GM18861 (cell line): ENCODE data around the gene RLN3.

ENCODE experiments used
- ATAC-seq: cut with Tn5 transposase; IDR thresholded peaks from one replicate; pipeline ENCODE4 v1.9.1; 2021; ENCODE audit not compliant: unreplicated experiment

The RLN3 gene

DNA sequence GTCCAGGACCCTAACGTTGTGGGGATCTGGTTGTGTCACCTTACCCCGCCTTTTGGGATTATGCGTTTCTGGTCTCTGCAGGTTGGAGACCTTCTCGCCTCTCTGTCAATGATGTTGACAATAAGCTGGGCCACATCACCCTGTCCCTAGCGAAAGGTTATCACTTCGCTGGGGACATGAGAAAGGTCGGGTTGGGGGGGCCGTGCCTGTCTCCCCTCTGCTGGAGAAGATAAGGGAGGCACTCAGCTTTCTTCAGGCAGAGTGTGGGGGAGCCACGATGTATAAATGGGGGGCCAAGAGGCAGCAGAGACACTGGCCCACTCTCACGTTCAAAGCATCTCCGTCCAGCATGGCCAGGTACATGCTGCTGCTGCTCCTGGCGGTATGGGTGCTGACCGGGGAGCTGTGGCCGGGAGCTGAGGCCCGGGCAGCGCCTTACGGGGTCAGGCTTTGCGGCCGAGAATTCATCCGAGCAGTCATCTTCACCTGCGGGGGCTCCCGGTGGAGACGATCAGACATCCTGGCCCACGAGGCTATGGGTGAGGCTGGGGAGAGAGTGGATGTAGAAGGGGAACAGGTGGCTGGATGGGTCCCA lies at the start of gene RLN3:
RLN3 (plus strand) TSS at position 293 of the 595 bp plus-strand sequence; CDS start at position 350, 57 bp downstream.
- no peak for ATAC-seq

- no peak for ATAC-seq
Observed at GRCh38 chr19:13978351-13979243, 49.4 kb upstream of the RLN3 start.

- no peak for ATAC-seq
Observed at GRCh38 chr19:13979244-13979615, 48.7 kb upstream of the RLN3 start.

DNA sequence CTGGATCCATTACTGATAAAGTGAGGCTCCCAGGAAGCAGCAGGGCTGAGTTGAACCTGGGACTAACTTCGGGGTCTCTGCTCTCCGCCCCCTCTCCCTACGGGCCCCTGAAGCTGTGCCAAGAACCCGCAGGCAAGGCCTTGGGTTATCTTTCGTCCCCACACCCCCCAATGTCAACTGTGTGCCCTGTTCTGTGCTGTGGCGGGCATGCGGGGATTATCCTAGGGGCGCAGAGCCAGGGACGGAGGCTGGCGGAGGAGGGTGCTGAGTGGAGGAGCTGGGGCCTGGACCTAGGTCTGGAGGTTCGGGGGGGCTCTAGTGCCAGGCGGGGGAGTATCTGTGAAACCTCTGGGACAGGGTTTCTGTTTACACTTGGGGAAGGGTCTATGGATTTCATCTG lies 48.3 kb upstream of the RLN3 start:
- no peak for ATAC-seq

- ATAC-seq, result no peak
Observed at GRCh38 chr19:13980340-13980739, 47.6 kb upstream of the RLN3 start.

DNA sequence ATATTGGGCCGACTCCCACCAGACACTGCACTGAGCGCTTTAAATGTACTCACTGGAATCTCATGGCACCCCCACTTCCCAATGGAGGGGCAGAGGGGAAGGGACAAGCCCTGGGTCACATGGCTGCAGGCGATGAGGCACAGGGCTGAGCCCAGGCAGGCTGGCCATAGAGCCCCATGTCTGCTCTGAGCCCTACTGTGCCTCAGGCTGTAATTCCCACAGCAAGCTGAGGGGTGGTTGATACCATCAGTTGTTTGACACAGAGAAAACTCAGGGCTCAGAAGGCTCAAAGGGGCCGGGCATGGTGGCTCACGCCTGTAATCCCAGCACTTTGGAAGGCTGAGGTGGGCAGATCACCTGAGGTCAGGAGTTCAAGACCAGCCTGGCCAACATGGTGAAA lies 46.9 kb upstream of the RLN3 start:
- no peak for ATAC-seq

- ATAC-seq, result no peak
Observed at GRCh38 chr19:13981467-13981866, 46.5 kb upstream of the RLN3 start.

- ATAC-seq, result no peak
Observed at GRCh38 chr19:13981988-13982501, 45.9 kb upstream of the RLN3 start.

DNA sequence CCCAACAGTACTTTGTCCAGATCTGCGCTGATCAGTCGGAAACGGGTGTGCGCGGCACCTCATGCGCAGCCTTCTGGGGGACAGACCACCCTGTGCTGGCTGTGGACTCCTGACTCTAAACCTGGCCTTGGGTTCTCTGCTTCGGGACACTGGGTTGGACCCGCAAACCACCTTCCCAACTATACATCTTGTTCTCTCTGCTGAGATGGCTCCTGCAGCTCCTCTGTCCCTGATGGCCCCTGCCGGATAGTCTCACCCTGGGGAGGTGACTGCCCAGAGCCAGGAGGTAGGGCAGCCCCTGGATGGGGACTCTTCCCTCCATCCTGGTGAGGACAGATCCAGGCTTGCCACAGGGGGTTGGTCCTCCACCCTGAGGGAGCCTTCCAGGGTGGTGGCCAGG lies 45.2 kb upstream of the RLN3 start:
- ATAC-seq, result no peak

DNA sequence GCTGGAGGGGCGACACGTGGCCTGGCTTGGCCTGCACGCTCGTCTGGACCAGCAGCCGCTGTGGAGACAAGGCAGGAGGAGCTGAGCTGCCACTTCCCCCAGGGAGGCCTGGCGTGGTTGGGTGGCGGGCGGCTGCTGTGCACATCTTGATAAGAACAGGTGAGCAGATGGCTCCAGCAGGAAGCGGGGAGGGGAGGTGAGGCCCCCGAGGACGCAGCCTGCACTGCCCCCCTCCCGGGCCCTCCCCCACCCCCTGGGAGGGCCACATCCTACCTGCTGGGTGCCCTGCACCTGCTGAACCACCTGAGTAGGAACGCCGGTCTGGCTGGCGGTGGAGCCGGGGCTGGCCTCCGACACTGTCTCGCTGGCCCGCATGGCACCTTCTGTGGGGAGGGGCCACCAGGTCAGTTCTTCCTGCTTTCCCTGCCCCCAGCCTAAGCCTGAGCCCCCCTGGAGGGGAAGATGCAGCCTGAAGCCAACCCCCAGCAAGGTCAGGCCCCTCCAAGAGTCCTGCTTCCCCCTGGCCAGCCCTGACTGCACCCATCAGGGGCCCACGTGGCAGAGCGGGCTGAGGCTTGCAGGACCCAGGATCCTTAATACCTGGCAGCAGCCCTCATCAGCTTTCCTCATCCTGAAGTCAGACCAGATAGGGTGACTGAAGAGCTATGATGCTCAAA lies 44.6 kb upstream of the RLN3 start:
- no peak for ATAC-seq

GRCh38 chr19:13984186-13984585 lies 43.8 kb upstream of the RLN3 start:
- no peak for ATAC-seq

DNA sequence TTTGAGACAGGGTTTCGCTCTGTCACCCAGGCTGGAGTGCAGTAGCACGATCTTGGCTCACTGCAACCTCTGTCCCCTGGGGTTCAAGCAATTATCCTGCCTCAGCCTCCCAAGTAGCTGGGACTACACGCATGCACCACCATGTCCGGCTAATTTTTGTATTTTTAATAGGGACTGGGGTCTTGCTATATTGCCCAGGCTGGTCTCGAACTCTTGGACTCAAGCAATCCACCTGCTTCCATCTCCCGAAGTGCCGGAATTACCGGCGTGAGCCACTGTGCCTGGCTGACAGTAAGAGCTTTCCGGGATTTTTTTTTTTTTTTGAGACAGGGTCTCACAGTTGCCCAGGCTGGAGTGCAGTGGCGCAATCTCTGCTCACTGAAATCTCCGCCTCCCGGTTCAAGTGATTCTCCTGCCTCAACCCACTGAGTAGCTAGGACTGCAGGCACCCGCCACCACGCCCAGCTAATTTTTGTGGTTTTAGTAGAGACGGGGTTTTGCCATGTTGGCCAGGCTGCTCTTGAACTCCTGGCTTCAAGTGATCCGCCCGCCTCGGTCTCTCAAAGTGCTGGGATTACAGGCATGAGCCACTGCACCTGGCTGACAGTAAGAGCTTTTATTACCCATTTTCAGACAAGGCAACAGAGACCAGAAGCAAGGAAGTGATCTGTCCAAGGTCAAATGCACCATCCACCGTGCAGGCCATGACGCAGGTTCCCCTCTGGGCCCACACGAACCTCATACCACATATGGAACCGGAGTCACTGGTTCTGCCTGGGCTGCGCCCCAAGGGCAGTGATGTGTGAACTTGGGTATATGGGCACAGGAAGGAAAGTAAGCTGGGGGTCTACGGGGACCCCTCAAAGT lies 42.8 kb upstream of the RLN3 start:
- ATAC-seq, result no peak

DNA sequence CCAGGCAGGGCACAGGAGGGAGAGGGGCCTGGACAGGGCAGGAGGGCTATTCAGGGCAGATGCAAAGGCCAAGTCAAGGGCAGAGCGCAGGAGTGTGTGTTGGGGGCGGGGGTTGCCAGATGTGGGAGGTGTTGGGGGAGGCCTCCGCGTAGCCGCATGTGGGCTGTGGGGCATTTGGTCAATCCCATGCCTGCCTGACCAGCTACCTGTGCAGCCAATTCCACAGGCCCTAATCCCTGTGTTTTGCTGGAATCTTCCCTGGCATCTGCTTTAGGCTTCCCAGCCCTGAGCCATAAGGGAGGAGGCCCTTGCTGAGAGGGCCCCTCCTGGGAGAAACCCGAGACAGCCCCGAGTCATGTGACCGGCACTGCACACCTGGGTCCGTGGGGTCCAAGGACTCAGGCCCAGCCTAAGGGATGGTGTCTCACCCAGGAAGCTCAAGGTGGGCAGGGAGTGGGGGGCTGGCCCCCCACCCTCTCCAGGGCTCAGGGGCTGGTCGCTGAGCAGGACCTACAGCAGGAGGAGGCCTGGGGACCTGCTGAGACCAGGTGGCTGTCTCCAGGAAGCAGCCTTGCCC lies 42.1 kb upstream of the RLN3 start:
- peak; percentile 10 for ATAC-seq

DNA sequence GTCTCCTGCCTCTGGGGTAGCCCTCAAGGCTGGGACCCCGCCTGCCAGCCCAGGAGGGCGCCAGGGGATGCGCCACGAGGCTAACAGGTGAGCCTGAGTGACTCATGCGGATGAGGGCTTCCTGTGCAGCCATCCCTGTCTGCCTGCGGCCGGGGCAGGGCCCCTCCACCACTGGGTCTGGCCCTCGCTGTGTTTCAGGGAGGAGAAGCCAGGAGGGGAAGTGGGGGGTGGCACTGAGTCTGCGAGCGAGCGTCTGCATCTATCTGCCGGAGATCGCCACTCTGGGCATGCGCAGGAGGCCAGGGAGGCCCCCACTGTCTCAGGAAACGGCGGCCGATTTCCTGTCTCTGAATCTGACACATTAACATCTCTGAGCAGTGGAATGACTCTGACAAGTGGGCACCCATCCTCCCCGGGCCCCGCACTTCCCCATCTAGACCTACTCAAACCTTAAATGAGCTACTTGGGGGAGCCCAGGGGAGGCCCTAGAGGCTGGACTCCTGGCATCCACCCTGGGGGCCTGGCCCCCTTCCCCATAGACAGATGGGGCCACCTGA lies 41.5 kb upstream of the RLN3 start:
- ATAC-seq, result peak; percentile 71

- ATAC-seq, result no peak
Observed at GRCh38 chr19:13987101-13987890, 40.7 kb upstream of the RLN3 start.

GRCh38 chr19:13989487-13989886 lies 38.5 kb upstream of the RLN3 start:
- no peak for ATAC-seq

DNA sequence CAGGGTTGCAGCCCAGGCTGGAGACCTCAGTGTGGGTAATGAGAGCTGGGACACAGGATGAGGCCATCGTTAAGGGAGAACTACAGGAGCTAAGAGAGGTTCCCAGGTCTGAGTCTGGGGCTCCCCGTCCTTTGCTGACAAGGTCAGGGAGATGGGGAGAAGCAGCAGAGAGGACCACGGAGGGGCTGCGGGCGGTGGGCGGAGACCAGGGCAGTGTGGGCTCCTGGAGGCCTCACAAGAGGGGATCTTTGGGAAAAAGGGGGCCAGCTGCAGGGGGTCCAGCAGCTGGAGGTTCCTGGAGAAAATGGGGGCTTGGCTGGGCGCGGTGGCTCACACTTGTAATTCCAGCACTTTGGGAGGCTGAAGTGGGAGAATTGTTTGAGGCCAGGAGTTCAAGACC lies 37.9 kb upstream of the RLN3 start:
- no peak for ATAC-seq

- no peak for ATAC-seq
Observed at GRCh38 chr19:13992025-13992424, 35.9 kb upstream of the RLN3 start.

DNA sequence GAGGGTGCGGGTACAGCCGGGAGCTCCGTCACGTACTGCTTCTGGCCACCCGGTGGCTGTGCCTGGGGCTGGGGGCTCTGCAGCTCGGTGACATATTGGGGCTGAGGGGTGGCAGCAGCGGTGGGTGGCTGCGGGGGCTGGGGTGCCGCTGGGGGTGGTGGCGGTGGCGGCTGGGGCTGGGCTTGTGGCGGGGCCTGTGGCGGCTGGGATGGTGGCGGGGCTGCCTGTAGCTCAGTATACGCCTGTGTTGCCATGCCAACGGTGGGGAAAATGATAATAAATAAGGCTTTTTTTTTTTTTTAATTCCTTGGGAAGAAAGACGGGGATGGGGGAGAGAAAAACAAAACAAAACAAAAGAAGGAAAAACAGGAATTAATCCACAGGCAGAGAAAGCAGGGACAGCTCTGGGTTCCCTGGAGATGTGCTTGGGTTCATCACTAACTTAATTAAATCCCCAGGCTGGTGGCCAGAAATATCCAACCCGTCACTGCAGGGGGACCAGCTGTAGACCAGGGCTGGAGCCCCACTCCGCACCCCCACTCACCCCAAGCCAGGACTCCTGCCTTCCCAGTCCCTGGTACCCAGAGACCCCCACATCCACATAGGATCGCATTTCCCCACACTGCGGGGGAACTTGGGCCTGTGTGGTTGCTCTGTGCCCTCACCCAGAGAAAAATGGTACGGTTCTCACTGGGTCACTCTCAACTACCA lies 34.2 kb upstream of the RLN3 start:
- no peak for ATAC-seq
